SK-N-SH treated with all-trans-retinoic acid at 6 μM for 48 hours (cell line): Measurements from ENCODE around the gene RBMS3.

ENCODE experiments used
- ATAC-seq: fragments of 200-7000 bp; cut with Tn5 transposase; 3 replicates; pipeline ENCODE4 v1.9.1; 2020; ENCODE audit warnings: mild to moderate bottlenecking, moderate library complexity
- ARNTL ChIP-seq: fragments of 450-650 bp; formaldehyde crosslinking; IDR thresholded peaks from 2 replicates; pipeline ENCODE4 v1.5.0; 2020; ENCODE audit warnings: low read depth, mild to moderate bottlenecking, moderate library complexity, borderline replicate concordance
- BACH2 ChIP-seq: fragments of 250-450 bp; sonication (Bioruptor Pico); IDR thresholded peaks from 2 replicates; pipeline ENCODE4 v1.9.0; 2021; ENCODE audit warnings: mild to moderate bottlenecking, borderline replicate concordance
- CSDC2 ChIP-seq: fragments of 250-450 bp; sonication (Bioruptor Pico); IDR thresholded peaks from 2 replicates; pipeline ENCODE4 v1.5.0; 2020; ENCODE audit warnings: mild to moderate bottlenecking, moderate library complexity
- ESRRG ChIP-seq: fragments of 250-450 bp; sonication (Bioruptor Pico); IDR thresholded peaks from 2 replicates; pipeline ENCODE4 v1.6.1; 2021; ENCODE audit warnings: mild to moderate bottlenecking
- GLIS3 ChIP-seq: fragments of 250-450 bp; sonication (Bioruptor Pico); IDR thresholded peaks from 2 replicates; pipeline ENCODE4 v1.5.0; 2020; ENCODE audit warnings: mild to moderate bottlenecking, moderate library complexity
- ISL1 ChIP-seq: fragments of 250-450 bp; sonication (Bioruptor Pico); IDR thresholded peaks from 2 replicates; pipeline ENCODE4 v2.1.2; 2022; ENCODE audit warnings: mild to moderate bottlenecking, moderate library complexity
- OSR1 ChIP-seq: fragments of 250-450 bp; sonication (Bioruptor Pico); IDR thresholded peaks from 2 replicates; pipeline ENCODE4 v1.8.0; 2022; ENCODE audit warnings: moderate library complexity, mild to moderate bottlenecking, inconsistent platforms
- RARB ChIP-seq: fragments of 250-450 bp; sonication (Bioruptor Pico); IDR thresholded peaks from 2 replicates; pipeline ENCODE4 v1.8.0; 2021; ENCODE audit warnings: mild to moderate bottlenecking, moderate library complexity
- TCF4 ChIP-seq: fragments of 250-450 bp; sonication (Bioruptor Pico); IDR thresholded peaks from 2 replicates; pipeline ENCODE4 v1.8.0; 2021; ENCODE audit warnings: mild to moderate bottlenecking, moderate library complexity, borderline replicate concordance
- ZC3H10 ChIP-seq: fragments of 250-450 bp; sonication (Bioruptor Pico); IDR thresholded peaks from 2 replicates; pipeline ENCODE4 v1.5.1; 2021; ENCODE audit warnings: mild to moderate bottlenecking, moderate library complexity
- ZFP3 ChIP-seq: fragments of 250-450 bp; sonication (Bioruptor Pico); IDR thresholded peaks from 2 replicates; pipeline ENCODE4 v1.5.0; 2020; ENCODE audit warnings: mild to moderate bottlenecking, moderate library complexity
- ZFP30 ChIP-seq: fragments of 450-650 bp; formaldehyde crosslinking; IDR thresholded peaks from 2 replicates; pipeline ENCODE4 v1.5.0; 2022; ENCODE audit warnings: mild to moderate bottlenecking, moderate library complexity
- ZNF565 ChIP-seq: fragments of 450-650 bp; formaldehyde crosslinking; conservative IDR thresholded peaks from 2 replicates; pipeline ENCODE4 v1.5.0; 2020; ENCODE audit warnings: low read depth, mild to moderate bottlenecking, moderate library complexity
- ZNF70 ChIP-seq: fragments of 450-650 bp; formaldehyde crosslinking; IDR thresholded peaks from 2 replicates; pipeline ENCODE4 v1.5.0; 2020; ENCODE audit warnings: mild to moderate bottlenecking, moderate library complexity
- ZNF8 ChIP-seq: fragments of 450-650 bp; formaldehyde crosslinking; IDR thresholded peaks from 2 replicates; pipeline ENCODE4 v1.5.0; 2020; ENCODE audit warnings: mild to moderate bottlenecking, moderate library complexity
- TF ChIP-seq, protein P1 (sequence below): fragments of 250-450 bp; sonication (Bioruptor Pico); IDR thresholded peaks from 2 replicates; pipeline ENCODE4 v1.8.0; 2020; ENCODE audit warnings: mild to moderate bottlenecking, moderate library complexity, borderline replicate concordance
- TF ChIP-seq, protein P2 (sequence below): fragments of 250-450 bp; sonication (Bioruptor Pico); IDR thresholded peaks from 2 replicates; pipeline ENCODE4 v1.5.1; 2020; ENCODE audit warnings: low read depth, mild to moderate bottlenecking, moderate library complexity
- TF ChIP-seq, protein P3 (sequence below): fragments of 250-450 bp; sonication (Bioruptor Pico); IDR thresholded peaks from 2 replicates; pipeline ENCODE4 v1.8.0; 2021; ENCODE audit warnings: low read depth, mild to moderate bottlenecking, moderate library complexity, borderline replicate concordance
- TF ChIP-seq, protein P4 (sequence below): fragments of 250-450 bp; sonication (Bioruptor Pico); IDR thresholded peaks from 2 replicates; pipeline ENCODE4 v1.5.1; 2021; ENCODE audit warnings: mild to moderate bottlenecking, moderate library complexity
- TF ChIP-seq, protein P5 (sequence below): fragments of 250-450 bp; sonication (Bioruptor Pico); IDR thresholded peaks from 2 replicates; pipeline ENCODE4 v1.5.0; 2020; ENCODE audit warnings: mild to moderate bottlenecking, moderate library complexity

RBMS3 gene

DNA sequence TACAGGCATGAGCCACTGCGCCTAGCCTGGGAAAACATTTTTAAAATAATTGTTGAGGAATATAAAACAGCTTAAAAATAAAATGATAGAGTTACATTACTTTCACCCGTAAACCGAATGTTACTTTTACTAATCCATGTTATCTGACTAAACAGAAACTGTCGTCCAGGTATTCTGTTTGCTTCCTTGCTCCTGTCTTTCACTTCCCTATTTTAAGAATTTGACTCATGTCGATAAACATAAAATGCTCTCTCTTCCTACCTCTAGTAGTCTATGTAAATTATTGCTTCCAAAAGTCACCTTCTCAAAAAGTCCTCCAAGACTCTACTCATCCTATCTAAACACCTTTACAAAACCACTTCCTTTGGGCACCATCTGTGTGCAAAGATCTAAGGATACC, 216.4 kb downstream of the RBMS3 start (continued):
- no peak for TF ChIP-seq TCF4 (CRISPR knock-in tag)

DNA sequence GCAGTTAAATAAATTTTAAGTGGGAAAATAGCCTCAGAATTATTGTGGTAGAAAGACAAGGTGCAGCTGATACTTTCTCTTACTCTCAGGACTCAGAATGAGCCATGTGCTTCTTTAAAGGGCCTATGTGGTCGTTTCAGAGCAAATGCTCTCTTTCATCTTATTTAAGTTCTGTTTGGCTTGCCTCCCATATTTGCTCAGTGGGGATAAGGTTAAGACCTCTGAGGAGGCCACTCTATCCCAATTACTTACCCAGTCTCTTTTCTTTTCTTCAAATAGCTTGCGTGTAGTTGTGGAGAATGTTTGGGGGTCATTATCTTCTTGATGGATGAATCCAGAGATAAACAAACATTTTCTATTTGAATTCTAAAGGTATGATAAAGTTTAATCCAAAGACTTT, 221.9 kb downstream of the RBMS3 start:
- TF ChIP-seq, protein P1, sequence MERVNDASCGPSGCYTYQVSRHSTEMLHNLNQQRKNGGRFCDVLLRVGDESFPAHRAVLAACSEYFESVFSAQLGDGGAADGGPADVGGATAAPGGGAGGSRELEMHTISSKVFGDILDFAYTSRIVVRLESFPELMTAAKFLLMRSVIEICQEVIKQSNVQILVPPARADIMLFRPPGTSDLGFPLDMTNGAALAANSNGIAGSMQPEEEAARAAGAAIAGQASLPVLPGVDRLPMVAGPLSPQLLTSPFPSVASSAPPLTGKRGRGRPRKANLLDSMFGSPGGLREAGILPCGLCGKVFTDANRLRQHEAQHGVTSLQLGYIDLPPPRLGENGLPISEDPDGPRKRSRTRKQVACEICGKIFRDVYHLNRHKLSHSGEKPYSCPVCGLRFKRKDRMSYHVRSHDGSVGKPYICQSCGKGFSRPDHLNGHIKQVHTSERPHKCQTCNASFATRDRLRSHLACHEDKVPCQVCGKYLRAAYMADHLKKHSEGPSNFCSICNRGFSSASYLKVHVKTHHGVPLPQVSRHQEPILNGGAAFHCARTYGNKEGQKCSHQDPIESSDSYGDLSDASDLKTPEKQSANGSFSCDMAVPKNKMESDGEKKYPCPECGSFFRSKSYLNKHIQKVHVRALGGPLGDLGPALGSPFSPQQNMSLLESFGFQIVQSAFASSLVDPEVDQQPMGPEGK (CRISPR knock-in tag), result no peak
- TF ChIP-seq ESRRG (CRISPR knock-in tag) (no peak), OSR1 (CRISPR knock-in tag) (no peak), ZNF70 (CRISPR knock-in tag) (no peak), ARNTL (no peak)
- no peak for ATAC-seq

DNA sequence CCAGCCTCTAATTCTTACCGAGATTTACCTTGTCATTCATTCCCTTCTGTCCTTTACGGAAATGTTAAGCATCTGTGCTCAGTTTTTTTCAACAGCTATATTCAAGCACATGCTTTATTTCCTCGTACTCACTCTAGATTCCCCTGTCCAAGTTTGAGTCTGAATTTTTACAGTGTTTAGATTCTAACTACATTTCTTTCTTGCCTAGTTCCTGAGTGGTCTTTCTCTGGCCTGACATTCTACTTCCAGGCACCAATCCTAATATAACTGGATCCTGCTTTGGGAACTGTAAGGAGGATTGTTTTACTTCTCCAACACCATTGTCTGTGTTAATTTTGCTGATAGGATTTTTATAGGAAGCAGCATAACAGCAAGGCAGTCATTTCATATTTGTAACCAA, 222.4 kb downstream of the RBMS3 start:
- TF ChIP-seq ZNF565 (CRISPR knock-in tag), result no peak
- no peak for TF ChIP-seq CSDC2
- no peak for TF ChIP-seq ZFP3
- no peak for TF ChIP-seq TCF4 (CRISPR knock-in tag)
- no peak for TF ChIP-seq RARB
- TF ChIP-seq, protein P2, sequence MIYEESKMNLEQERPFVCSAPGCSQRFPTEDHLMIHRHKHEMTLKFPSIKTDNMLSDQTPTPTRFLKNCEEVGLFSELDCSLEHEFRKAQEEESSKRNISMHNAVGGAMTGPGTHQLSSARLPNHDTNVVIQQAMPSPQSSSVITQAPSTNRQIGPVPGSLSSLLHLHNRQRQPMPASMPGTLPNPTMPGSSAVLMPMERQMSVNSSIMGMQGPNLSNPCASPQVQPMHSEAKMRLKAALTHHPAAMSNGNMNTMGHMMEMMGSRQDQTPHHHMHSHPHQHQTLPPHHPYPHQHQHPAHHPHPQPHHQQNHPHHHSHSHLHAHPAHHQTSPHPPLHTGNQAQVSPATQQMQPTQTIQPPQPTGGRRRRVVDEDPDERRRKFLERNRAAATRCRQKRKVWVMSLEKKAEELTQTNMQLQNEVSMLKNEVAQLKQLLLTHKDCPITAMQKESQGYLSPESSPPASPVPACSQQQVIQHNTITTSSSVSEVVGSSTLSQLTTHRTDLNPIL (CRISPR knock-in tag), result no peak
- no peak for TF ChIP-seq ZC3H10 (CRISPR knock-in tag)
- TF ChIP-seq ISL1, result no peak
- no peak for TF ChIP-seq ZNF8 (CRISPR knock-in tag)
- TF ChIP-seq, protein P3, sequence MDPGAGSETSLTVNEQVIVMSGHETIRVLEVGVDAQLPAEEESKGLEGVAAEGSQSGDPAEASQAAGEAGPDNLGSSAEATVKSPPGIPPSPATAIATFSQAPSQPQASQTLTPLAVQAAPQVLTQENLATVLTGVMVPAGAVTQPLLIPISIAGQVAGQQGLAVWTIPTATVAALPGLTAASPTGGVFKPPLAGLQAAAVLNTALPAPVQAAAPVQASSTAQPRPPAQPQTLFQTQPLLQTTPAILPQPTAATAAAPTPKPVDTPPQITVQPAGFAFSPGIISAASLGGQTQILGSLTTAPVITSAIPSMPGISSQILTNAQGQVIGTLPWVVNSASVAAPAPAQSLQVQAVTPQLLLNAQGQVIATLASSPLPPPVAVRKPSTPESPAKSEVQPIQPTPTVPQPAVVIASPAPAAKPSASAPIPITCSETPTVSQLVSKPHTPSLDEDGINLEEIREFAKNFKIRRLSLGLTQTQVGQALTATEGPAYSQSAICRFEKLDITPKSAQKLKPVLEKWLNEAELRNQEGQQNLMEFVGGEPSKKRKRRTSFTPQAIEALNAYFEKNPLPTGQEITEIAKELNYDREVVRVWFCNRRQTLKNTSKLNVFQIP (CRISPR knock-in tag), result no peak
- TF ChIP-seq BACH2, result no peak
- TF ChIP-seq, protein P4, sequence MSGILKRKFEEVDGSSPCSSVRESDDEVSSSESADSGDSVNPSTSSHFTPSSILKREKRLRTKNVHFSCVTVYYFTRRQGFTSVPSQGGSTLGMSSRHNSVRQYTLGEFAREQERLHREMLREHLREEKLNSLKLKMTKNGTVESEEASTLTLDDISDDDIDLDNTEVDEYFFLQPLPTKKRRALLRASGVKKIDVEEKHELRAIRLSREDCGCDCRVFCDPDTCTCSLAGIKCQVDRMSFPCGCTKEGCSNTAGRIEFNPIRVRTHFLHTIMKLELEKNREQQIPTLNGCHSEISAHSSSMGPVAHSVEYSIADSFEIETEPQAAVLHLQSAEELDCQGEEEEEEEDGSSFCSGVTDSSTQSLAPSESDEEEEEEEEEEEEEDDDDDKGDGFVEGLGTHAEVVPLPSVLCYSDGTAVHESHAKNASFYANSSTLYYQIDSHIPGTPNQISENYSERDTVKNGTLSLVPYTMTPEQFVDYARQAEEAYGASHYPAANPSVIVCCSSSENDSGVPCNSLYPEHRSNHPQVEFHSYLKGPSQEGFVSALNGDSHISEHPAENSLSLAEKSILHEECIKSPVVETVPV (CRISPR knock-in tag), result no peak
- no peak for TF ChIP-seq OSR1 (CRISPR knock-in tag)
- TF ChIP-seq, protein P5, sequence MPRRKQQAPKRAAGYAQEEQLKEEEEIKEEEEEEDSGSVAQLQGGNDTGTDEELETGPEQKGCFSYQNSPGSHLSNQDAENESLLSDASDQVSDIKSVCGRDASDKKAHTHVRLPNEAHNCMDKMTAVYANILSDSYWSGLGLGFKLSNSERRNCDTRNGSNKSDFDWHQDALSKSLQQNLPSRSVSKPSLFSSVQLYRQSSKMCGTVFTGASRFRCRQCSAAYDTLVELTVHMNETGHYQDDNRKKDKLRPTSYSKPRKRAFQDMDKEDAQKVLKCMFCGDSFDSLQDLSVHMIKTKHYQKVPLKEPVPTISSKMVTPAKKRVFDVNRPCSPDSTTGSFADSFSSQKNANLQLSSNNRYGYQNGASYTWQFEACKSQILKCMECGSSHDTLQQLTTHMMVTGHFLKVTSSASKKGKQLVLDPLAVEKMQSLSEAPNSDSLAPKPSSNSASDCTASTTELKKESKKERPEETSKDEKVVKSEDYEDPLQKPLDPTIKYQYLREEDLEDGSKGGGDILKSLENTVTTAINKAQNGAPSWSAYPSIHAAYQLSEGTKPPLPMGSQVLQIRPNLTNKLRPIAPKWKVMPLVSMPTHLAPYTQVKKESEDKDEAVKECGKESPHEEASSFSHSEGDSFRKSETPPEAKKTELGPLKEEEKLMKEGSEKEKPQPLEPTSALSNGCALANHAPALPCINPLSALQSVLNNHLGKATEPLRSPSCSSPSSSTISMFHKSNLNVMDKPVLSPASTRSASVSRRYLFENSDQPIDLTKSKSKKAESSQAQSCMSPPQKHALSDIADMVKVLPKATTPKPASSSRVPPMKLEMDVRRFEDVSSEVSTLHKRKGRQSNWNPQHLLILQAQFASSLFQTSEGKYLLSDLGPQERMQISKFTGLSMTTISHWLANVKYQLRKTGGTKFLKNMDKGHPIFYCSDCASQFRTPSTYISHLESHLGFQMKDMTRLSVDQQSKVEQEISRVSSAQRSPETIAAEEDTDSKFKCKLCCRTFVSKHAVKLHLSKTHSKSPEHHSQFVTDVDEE (CRISPR knock-in tag), result no peak
- TF ChIP-seq, protein P1 (CRISPR knock-in tag), result no peak
- TF ChIP-seq ZFP30 (CRISPR knock-in tag), result no peak
- no peak for TF ChIP-seq GLIS3 (CRISPR knock-in tag)
- TF ChIP-seq, all 23 proteins: peak for 0
- ATAC-seq, result no peak
